ENCODE results near the gene IPCEF1.
"Not testable (repeated sequence)": the region's sequence is repeated elsewhere in the genome, so short reads cannot be mapped to it uniquely, and the experiment has no call there.

Gene IPCEF1

DNA sequence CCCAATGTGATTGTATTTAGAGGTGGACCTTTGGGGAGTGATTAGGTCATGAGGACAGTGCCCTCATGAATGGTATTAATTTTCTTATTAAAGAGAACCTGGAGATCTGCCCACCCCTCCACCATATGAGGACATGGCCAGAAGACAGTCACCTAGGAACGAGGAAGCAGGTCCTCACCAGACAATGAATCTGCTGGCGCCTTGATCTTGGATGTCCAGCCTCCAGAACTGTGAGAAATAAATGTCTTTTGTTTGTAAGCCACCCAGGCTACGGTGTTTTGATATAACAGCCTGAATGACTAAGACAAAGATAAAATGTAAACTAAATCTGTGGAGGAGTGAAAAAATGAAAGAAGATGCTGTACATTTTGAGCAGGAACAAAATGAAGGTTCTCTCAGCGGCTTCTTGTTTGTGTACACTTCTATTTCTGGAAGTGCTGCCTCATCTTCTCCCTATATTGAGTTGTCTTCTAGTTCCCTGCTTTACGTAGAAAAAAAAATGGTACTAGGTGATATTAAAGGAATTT, 1.5 kb upstream of the IPCEF1 start:
- Mint-ChIP-seq H3K4me3 (no peak overlapping the region), H3K36me3 (no peaks in the 10 kb centered on the region), H3K4me1 (peaks cover 21% of the 10 kb centered on the region), H3K27ac (no peak overlapping the region), H3K9me3 (peaks cover 6% of the 10 kb centered on the region)
- DNase-seq (ENCODE audit: low spot score in 2 of 2): no peak
- ATAC-seq: no peak

DNA sequence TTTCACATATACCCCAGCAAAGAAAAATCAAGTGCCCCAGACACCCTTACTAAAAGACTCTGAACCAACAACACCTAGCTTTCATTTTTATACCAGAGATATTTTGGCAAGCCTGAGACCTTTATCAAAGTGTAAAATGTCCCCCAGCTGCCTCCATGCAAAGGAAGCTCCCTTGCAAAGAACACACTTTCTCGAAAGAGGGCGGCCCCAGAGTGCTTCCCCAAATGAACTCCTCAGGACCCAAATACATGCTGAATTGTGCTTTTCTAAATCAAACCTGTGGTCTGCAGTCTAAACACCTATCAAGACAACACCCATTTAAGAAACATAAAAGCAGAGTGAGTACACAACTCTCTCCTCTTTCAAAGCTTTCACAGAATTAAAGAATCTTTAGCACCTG, 490 bp downstream of the IPCEF1 start:
- Mint-ChIP-seq H3K4me1 (peaks cover 20% of the 10 kb centered on the region), H3K9me3 (peaks cover 6% of the 10 kb centered on the region), H3K4me3 (no peak overlapping the region), H3K27ac (no peak overlapping the region), H3K36me3 (no peaks in the 10 kb centered on the region)
- ATAC-seq (no peak), DNase-seq (ENCODE audit: low spot score in 2 of 2) (no peak)

DNA sequence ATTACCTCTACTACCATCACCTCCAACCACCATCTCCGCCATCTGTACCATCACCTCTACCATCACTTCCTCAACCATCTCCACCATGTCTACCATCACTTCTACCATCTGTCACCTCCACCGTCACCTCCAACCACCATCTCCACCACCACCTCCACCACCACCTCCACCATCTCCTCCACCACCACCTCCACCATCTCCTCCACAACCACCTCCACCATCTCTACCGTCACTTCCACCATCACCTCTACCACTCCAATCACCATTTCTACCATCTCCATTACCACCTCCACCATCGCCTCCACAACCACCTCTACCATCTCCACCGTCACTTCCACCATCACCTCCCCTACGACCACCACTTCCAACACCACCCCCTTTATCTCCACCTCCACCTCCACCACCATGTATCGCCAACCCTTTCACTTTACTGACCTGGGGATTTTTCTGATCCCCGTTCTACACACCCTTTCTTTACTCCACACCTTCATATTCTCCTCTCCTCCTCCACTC, 2.3 kb downstream of the IPCEF1 start:
- H3K27ac Mint-ChIP-seq: no peak overlapping the region
- DNase-seq (ENCODE audit: low spot score in 2 of 2) (no peak), ATAC-seq (no peak)
- no peak overlapping the region for H3K4me3 Mint-ChIP-seq
- H3K4me1 Mint-ChIP-seq: peaks cover 14% of the 10 kb centered on the region
- H3K36me3 Mint-ChIP-seq: no peaks in the 10 kb centered on the region
- H3K9me3 Mint-ChIP-seq: peaks cover 6% of the 10 kb centered on the region

DNA sequence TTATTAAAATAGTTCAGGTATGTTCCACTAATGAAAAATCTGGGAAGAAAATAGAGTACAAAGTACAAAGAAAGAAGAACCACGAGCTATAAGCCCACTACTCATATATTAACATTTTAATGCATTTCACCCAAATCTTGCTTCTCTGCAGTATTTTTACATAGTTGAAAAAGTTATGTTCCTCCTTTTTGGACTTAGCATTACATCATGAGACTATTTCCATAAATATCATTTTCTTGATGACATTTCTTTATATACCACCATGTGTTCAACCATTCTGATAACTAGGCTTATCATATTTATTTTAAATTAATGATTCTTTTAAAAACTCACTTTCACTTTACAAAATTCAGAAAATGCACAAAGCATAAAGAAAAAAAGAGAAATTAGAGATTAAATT, 3.0 kb downstream of the IPCEF1 start:
- Mint-ChIP-seq H3K27ac (no peak overlapping the region), H3K36me3 (no peaks in the 10 kb centered on the region), H3K9me3 (peaks cover 6% of the 10 kb centered on the region), H3K4me3 (no peak overlapping the region), H3K4me1 (peaks cover 14% of the 10 kb centered on the region)
- ATAC-seq (no peak), DNase-seq (ENCODE audit: low spot score in 2 of 2) (no peak)

DNA sequence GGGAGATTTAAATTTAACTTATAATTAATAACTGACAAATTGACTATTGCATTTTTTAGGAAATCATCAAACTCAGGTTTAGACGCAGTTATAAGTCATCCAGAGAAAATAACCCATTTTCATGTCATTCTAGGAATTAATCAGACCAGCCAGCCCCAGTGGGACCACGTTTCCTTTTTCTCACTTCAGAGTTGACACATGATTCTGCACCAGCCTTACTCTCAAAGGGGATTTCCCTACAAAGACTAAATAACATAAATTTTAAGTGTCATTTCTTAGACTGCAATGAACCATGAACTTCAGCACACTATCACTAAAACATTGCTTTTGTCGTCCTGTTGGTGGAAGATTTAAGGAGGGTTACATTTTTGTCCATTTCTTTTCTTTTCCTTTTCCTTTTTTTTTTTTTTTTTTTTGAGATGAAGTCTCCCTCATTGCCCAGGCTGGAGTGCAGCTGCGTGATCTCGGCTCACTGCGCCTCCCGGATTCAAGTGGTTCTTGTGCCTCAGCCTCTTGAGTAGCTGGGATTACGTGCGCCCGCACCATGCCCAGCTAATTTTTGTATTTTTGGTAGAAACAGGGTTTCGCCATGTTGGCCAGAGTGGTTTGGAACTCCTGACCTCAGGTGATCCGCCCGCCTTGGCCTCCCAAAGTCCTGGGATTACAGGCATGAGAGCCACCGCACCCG, 3.6 kb downstream of the IPCEF1 start:
- no peak overlapping the region for H3K4me3 Mint-ChIP-seq
- no peaks in the 10 kb centered on the region for H3K36me3 Mint-ChIP-seq
- peak; percentile 15 to 55 for DNase-seq (ENCODE audit: low spot score in 2 of 2)
- peak; percentile 92 for ATAC-seq
- H3K9me3 Mint-ChIP-seq: peaks cover 6% of the 10 kb centered on the region
- no peak overlapping the region for H3K27ac Mint-ChIP-seq
- peaks cover 14% of the 10 kb centered on the region for H3K4me1 Mint-ChIP-seq

DNA sequence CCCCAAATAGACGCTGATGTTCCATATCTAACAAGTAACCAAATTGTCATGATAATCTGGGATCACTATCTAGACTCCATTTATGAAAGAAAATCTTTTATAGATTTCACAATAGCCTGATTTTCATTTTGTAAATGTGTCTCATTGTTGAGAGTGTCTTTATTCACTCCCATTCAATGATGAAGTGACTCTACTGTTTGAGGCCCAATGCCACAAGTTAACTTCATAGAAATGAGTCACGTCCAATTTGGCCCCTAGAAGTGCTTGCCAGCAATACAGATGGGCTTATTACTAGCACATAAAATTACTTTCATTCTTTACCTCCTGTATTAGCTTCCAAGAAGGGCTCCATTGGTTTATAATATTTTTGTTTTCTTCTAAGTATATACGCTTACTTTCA, 6.3 kb downstream of the IPCEF1 start:
- Mint-ChIP-seq H3K4me3 (no peak overlapping the region), H3K27ac (no peak overlapping the region), H3K9me3 (peaks cover 11% of the 10 kb centered on the region), H3K4me1 (peaks cover 14% of the 10 kb centered on the region), H3K36me3 (no peaks in the 10 kb centered on the region)
- ATAC-seq (peak; percentile 41), DNase-seq (ENCODE audit: low spot score in 2 of 2) (no peak)

DNA sequence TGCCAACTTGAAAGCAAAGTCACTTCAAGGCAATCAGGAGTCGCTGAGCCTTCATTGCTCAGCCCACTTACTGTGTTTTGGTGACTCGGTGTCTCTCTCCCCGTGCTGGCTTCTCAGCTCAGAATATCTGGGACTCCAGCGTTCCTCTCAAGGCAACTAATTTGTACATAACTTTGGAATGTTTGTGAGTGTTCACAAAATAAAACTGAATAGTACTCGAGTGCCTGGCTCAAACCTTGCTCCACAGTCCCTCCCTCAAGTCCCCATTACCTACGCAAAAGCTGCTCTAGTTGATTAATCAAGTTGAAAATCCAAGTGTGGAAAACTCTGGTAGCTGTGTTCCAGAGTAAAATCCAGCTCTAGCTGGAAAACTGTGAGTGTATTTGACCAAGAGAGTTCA, 8.6 kb downstream of the IPCEF1 start:
- no peak overlapping the region for H3K4me3 Mint-ChIP-seq
- no peak for ATAC-seq
- peaks cover 5% of the 10 kb centered on the region for H3K9me3 Mint-ChIP-seq
- H3K4me1 Mint-ChIP-seq: no peaks in the 10 kb centered on the region
- H3K36me3 Mint-ChIP-seq: no peaks in the 10 kb centered on the region
- no peak for DNase-seq (ENCODE audit: low spot score in 2 of 2)
- H3K27ac Mint-ChIP-seq: no peak overlapping the region

DNA sequence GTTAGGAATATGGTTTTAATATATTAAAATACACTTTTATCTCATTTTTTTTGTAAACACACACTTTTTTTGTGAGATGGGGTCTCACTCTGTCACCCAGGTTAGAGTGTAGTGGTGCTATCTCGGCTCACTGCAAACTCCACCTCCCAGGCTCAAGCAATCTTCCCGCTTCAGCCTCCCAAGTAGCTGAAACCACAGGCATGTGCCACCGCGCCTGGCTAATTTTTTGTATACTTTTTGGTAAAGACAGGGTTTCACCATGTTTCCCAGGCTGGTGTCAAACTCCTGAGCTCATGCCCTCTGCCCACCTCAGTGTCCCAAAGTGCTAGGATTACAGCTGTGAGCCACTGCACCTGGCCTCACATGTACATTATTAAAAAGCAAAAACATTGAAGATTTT, 10.8 kb downstream of the IPCEF1 start:
- ATAC-seq (no peak), DNase-seq (ENCODE audit: low spot score in 2 of 2) (no peak)
- Mint-ChIP-seq H3K9me3 (peaks cover 5% of the 10 kb centered on the region), H3K27ac (no peak overlapping the region), H3K4me1 (no peaks in the 10 kb centered on the region), H3K4me3 (no peak overlapping the region), H3K36me3 (no peaks in the 10 kb centered on the region)

DNA sequence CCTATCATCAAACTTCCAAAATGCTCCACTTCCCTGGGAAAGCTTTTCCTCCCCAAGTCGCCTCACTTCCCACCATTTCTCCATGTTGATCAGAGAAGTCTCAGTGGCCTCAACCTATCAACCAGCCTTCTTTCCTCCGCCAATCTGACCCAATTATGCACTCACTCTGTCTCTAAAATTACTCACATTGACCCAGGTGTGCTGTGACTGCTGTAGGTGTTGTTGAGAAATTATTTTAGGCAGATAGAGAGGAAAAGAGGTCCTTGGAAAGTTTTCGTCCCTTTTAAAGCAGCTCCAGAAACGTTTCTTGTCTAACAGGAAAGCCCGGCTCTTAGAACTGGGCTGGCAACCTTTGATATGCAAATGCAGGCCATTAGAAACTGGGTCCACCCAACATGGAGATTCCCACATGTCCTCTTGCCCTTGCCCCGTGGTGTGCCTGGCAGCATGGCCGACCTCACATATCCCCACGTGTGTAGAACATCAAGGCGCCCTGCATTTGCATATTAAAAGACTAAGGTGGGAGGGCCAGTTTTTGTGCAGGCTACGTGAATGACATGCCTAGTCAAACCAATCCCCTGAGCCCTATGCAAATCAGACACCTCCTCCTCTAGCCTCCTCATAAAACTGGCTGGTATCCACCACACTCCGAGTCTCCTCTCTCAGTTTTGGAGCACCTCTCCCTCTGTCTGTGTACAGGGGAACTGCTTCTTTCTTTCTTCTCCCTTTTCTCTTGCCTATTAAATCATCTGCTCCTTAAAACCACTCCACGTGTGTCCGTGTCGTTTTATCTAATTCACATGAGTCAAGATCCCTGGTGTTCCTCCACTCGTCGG, 12.9 kb downstream of the IPCEF1 start:
- Mint-ChIP-seq H3K4me1 (no peaks in the 10 kb centered on the region), H3K27ac (no peak overlapping the region), H3K9me3 (peaks cover 5% of the 10 kb centered on the region), H3K36me3 (no peaks in the 10 kb centered on the region), H3K4me3 (no peak overlapping the region)
- DNase-seq (ENCODE audit: low spot score in 2 of 2) (no peak), ATAC-seq (peak; percentile 31)

DNA sequence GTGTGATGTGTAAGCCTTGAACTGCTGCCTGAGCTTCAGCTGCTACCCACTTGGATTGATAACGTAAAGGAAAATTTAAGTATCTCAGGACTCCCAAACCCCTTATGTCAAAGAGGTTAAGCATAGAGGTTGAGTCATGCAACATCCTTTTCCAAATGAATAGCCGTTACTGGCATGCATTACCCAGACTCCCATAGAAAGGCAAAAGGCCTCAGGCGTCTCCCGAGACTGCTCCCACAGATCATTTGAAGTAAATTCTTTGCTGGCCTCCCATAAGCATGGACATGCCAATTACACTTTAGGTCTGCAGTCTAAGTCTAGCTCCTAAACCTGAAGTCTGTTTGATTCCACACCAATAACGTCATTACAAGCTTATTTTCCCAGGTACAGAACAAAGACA, 14.7 kb downstream of the IPCEF1 start:
- H3K27ac Mint-ChIP-seq: no peak overlapping the region
- DNase-seq (ENCODE audit: low spot score in 2 of 2) (no peak), ATAC-seq (no peak)
- H3K36me3 Mint-ChIP-seq: no peaks in the 10 kb centered on the region
- H3K4me1 Mint-ChIP-seq: no peaks in the 10 kb centered on the region
- H3K4me3 Mint-ChIP-seq: no peak overlapping the region
- peaks cover 5% of the 10 kb centered on the region for H3K9me3 Mint-ChIP-seq

DNA sequence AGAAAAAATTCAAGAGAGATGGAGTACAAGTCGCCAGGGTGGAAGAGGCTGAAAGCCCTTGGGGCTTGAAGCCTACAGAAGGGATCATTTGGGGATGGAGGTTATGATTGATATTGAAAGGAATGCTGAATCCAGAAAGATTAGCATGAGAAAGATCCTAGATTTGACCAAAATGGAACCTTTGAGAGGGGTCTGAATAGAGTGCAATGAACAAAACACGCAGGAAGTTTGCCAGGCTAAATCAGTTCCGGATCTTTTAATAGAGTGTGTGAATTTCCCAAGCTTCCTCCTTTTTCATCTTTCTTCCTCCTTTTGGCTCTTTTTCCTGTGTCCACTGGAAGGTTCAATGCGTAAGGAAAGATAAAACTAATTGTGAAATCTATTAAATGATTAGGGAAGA, 15.3 kb downstream of the IPCEF1 start:
- H3K27ac Mint-ChIP-seq: no peak overlapping the region
- H3K4me1 Mint-ChIP-seq: no peaks in the 10 kb centered on the region
- ATAC-seq (no peak), DNase-seq (ENCODE audit: low spot score in 2 of 2) (no peak)
- peaks cover 2% of the 10 kb centered on the region for H3K9me3 Mint-ChIP-seq
- H3K36me3 Mint-ChIP-seq: no peaks in the 10 kb centered on the region
- no peak overlapping the region for H3K4me3 Mint-ChIP-seq

DNA sequence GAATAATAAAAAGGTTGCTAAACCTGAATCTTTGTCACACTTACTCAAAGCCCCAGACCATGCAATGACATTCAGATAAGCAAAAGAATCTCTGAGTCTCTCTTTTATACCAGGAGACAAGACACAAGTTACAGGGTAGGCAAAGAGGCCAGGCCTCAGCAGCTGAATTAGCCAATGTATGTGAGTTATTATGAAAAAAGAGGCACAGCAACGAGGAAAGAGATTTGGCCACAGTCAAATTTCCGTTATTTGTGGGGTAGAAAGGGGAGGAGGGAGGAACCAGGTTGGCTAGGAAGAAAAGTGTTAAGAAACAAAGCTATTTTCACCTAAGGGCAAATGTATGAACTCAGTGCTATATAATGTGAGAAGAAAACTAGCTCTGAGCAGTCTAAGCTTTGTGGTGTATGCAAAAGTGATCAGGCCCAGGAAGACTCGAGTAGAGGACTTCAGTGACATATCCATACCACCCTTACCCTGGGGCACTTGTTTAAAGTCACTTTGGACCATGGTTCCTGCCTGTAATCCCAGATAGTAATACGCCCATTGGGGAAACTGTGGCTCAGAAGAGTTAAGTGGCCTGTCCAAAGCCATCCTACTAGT, 19.1 kb downstream of the IPCEF1 start:
- ATAC-seq: peak; percentile 11

DNA sequence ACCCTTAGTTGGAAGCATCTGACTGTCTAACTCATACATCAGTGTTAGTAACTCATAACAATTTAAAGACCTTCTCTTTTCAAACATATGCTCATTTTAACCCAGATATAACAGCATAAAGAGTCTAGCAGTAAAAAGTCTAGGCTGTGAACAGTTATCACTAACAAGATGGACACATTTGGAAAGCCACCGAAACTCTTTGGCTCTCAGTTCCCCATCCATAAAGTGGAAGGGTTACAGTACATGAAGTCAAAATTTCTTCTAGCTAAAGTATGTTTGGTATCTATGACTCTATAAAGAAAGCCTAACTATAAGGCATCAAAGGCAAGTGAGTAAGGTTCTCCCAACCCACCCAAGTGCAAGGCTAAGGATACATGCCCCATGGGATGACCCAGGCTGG, 22.5 kb downstream of the IPCEF1 start:
- DNase-seq (ENCODE audit: low spot score in 2 of 2); H3K27ac Mint-ChIP-seq; H3K36me3 Mint-ChIP-seq; H3K9me3 Mint-ChIP-seq; H3K4me3 Mint-ChIP-seq; ATAC-seq: not testable (repeated sequence)
- peaks cover 10% of the 10 kb centered on the region for H3K4me1 Mint-ChIP-seq

More for the DNA sequence above, 19.1 kb downstream of the IPCEF1 start:
- no peaks in the 10 kb centered on the region for H3K4me1 Mint-ChIP-seq
- H3K4me3 Mint-ChIP-seq: no peak overlapping the region
- H3K9me3 Mint-ChIP-seq: no peaks in the 10 kb centered on the region
- DNase-seq (ENCODE audit: low spot score in 2 of 2): no peak
- no peaks in the 10 kb centered on the region for H3K36me3 Mint-ChIP-seq
- H3K27ac Mint-ChIP-seq: no peak overlapping the region

DNA sequence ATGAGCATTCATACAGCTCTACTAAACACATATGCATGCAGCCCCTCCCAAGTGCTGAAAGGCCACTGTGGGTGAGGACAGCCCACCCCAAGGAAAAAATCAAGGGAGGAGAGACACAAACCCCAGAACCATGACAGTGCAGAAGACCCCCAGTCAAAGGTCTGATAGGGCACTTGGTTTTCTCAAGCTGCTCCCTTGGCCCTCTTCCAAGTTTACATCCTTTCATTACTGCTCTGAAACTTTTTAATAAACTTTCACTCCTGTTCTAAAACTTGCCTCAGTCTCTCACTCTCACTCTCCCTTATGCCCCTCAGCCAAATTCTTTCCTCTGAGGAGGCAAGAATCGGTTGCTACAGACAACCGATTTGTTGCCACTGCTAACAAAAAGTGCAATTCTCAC, 24.9 kb downstream of the IPCEF1 start:
- DNase-seq (ENCODE audit: low spot score in 2 of 2) (no peak), ATAC-seq (no peak)
- Mint-ChIP-seq H3K36me3 (no peaks in the 10 kb centered on the region), H3K27ac (no peak overlapping the region), H3K4me3 (no peak overlapping the region), H3K4me1 (peaks cover 11% of the 10 kb centered on the region), H3K9me3 (no peaks in the 10 kb centered on the region)

DNA sequence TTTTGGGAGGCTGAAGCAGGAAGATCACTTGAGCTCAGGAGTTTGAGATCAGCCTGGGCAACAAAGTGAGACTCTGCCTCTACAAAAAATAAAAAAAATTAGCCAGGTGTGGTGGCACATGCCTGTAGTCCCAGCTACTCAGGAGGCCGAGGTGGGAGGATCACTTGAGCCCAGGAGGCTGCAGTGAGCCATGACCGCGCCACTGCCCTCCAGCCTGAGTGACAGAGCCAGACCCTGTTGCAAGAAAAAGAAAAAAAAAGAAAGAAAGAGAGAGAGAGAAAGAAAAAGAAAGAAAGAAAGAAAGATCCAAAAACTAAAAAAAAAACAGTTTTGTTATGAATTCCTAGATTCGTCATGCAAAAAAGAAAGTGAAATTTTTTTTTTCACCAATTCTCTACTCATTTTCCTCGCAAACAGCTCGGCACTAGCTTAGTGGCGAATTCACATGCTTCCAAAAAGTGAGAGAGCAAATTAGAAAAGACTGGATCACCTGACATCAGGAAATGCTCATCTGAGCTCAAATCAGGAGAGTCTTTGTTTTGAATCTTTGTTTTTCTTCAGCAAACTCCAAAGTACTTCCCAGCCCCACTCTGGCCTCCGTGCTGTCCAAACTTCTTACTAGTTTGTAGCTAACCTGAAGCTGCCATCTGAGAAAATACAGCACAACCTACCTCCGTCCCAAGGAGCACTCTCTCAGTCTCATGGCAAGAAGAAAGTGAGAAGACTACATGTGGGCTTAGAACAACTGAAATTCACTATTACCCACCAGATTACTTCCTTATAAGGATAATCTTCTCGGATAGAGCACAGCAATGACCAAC, 27.0 kb downstream of the IPCEF1 start:
- DNase-seq (ENCODE audit: low spot score in 2 of 2) (no peak), ATAC-seq (no peak)
- H3K4me3 Mint-ChIP-seq: no peak overlapping the region
- H3K9me3 Mint-ChIP-seq: no peaks in the 10 kb centered on the region
- peaks cover 11% of the 10 kb centered on the region for H3K4me1 Mint-ChIP-seq
- no peak overlapping the region for H3K27ac Mint-ChIP-seq
- H3K36me3 Mint-ChIP-seq: no peaks in the 10 kb centered on the region

All from stimulated activated effector memory CD8-positive, alpha-beta T cell treated with anti-CD3 and anti-CD28 coated beads, Interleukin-12 subunit alpha, Interleukin-12 subunit beta, amount 100 ng/mL, for 72 hours (primary cell).